ENCODE data around the gene ODAD3.
A peak's percentile ranks its signal among the peaks of the same experiment; 100 is the strongest.

The ODAD3 gene

GRCh38 chr19:11373885-11374432 is 61.0 kb downstream of the ODAD3 start:
- no peak for DNase-seq

GRCh38 chr19:11373166-11373884 is 61.6 kb downstream of the ODAD3 start:
- peak; percentile 81 for DNase-seq

- DNase-seq = no peak
Observed at GRCh38 chr19:11370744-11371143, 64.2 kb downstream of the ODAD3 start.

All from DMS79 (cell line).